Hypothalamus (tissue), 51 donors: ENCODE measurements around the gene HSPB1.
"Not testable (repeated sequence)": the region's sequence is repeated elsewhere in the genome, so short reads cannot be mapped to it uniquely, and the experiment has no call there.

Experiments used
- DNase-seq, 51 donors: peaks; one replicate each; lab custom pipeline; 2025; lab: John Stamatoyannopoulos, UW

HSPB1 gene

DNA sequence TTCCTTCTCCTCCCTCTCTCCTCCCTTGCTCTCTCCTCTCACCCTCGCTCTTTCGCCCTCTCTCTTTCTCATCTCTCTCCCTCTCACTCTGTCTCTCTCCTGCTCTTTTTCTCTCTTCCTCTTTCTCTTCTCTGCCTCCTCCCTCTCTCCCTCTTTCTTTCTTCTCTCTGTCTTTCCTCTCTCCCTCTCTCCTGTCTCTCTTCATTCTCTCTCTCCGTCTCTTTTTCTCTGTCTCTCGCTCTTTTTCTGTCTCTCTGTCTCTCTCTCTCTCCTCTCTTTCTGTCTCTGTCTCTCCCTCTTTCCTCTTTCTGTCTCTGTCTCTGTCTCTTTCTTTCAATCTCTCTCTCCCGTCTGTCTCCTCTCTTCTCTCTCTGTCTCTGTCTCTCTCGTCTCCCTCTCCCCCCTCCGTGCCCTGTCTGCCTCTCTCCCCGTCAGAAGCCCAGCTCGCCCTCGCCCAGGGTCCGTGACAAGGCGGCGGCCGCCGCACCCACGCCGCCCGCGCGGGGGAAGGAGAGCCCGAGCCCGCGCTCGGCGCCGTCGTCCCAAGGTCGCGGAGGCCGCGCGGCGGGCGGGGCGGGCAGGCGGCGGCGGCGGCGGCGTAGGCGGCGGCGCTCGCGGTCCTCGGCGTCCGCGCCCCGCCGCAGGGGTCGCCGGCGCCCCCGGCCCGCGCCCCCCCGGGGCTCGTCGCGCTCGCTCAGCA is 21.3 kb upstream of the HSPB1 start:
- no peak for DNase-seq

DNA sequence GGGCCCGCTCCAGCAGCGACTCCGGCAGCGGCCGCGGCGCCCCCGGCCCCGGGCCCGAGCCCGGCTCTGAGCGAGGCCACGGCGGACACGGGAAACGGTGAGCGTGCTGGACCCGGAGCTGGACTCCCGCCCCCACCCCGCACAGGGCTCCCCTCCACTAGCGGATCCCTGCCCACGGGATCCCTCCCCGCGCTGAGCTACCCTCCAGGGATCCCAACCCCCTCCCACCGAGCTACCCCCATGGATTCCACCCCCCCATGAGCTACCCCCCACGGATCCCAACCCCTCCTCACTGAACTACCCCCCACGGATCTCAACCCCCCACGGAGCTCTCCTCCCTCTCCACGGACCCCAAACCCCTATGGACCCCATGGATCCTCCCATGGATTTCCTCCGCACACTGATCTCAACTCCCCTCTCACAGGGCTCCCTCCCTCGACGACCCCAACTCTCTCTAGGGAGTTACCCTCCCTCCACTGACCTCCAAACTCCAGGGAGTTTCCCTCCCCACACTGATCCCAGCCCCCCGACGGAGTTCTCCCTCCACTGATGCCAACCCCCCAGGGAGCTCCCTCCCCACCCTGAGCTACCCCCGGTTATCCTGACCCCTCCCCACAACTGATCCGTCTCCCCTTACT is 20.6 kb upstream of the HSPB1 start:
- DNase-seq: no peak

DNA sequence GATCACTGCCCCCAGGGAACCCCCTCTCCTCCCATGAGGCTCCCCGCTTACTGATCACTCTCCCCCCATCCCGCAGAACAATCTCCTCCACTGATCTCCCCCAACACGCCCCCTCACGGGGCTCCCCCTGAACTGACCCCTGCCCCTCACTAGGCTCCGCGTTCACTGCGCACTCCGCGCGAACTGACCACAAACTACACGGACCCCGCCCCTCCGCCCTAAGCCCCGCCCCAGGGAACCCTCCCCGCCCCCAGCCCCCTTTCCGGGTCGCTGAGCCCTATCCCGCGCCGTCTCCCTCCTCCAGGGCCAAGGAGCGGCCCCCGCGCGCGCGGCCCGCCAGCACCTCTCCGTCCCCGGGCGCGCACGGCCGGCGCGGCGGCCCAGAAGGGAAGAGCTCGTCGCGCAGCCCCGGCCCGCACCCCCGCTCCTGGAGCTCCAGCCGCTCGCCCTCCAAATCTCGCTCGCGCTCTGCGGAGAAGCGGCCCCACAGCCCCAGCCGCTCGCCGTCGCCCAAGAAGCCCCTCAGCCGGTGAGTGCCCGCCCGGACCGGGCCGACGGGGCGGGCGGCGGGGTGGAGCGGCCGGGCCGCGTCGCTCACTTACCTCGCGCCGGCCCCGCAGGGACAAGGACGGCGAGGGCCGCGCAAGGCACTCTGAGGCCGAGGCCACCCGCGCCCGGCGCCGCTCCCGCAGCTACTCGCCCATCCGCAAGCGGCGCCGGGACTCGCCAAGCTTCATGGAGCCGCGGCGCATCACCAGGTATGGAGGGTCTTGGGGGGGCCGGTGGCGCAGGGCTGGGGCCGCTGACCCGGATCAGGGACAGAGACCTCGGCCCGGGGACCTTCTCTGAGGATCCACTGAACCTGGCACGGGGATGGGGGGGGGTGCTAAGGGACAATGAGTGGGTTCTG is 19.9 kb upstream of the HSPB1 start:
- DNase-seq: no peak

DNA sequence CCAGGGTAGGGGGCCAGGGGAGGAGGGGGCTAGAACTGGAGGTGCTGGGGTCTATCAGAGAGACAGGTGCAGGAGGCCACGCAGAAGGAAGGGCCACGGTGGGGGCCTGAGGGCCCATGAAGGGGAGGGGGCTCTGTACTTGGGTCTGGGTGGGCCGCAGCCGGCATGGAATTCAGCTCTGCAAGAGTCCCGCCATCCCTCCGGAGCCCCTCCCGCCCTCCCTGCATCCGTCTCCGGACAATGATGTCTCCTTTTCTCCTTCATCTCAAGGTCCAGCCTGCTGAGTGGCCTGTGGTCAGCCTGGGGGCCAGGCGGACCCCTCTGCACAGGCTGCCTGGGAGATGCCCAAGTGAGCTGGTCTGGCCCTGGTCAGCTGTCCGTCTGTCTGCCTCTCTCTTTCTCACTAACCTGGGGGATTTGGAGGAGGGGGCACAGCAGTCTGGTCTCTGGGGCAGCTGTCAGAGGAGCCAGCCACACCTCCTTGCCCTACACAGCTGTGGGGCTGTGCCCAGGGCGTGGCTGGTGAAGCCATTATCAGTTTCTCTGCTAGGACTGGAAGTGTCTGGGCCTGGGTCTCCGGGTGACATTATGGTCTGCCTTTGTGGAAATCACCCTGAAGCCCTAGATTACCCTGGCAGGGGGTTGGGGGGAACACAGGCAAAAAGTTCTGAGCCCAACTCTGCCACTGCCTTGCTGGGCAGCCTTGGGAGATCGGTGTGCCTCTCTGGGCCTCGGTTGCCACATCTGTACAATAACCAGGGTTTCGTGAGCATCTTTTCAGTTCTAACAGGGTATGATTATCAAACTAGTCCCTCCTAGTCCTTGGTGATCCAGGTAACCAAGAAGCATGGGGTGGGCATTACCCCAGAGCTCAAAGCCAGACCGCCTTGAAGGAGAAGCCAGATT is 19.0 kb upstream of the HSPB1 start:
- DNase-seq: no peak

DNA sequence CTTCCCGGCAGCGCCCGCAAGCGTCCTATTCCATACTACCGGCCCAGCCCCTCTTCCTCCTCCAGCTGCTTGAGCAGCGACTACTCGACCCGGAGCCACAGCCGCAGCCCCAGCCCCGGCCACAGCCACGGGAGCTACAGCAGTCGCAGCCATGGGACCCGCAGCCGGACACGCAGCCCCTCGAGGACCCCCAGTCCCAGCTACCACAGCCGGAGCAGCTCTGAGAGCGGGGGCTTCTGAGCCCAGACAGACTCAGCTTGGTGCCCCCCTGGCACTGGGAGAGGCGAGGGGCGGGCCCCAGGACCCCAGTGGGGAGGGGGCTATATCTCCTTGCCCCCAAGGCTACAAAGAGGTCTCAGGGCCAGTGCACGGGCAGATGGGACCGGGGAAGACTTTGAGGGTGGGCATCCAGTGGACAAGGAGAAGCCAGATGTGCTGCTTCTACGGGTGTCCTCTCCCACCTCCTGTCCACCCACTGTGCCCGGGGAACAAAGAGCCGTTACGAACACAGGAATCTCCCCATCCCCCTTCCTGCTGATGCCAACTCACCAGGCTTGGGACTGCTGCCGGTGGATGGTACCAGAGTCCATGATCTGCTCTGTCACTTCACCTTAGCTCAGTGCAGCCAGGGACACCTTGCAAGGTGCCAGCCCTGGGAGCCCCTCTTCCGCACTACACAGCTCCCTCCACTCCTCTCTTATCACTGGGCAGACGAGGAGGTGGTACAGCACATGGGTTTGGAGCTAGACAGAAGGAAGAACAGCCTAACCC is 16.7 kb upstream of the HSPB1 start:
- DNase-seq: no peak

DNA sequence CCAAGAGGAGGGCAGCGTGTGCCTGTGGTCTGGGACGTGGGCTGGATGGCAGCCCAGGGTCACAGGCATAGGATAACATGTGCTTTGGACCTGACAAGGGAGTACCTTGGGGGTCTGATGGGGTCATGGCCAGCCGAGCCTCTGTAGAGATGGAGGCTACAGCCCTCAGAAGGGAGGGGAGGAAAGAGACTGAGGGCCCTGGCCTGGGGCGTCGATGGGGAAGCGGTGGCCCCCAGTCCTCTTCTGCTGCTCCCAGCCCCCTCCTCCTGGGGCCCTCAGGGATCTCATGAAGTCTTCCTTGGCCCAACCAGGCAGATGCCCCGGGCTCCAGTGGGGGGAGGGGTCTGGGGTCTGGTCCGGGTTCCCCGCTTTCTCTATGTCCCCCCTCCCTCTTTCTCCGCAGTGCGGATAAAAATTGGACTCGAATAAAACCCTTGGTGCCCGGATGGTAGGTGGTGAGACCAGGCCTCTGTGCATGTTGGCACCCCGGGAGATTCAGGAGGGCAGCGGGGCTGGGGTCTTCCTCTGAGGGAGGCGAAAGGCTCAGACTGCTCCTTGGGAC is 15.6 kb upstream of the HSPB1 start:
- DNase-seq: no peak

DNA sequence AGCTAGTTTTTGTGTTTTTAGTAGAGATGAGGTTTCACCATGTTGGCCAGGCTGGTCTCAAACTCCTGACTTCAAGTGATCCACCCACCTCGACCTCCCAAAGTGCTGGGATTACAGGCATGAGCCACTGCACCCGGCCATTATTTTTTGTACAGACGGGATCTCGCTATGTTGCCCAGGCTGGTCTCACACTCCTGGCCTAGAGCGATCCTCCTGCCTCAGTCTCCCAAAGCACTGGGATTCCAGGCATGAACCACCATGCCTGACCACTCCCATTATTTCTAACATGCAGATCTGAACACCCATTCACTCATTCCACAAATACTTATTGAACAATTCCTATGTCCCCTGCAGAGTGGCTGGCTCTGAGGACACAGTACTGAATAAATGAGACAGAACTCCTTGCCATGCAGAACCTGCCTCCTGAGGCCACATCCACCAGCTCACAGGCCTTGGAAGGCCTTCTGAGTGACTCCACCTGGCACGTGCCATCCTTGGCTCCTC is 11.6 kb upstream of the HSPB1 start:
- DNase-seq: not testable (repeated sequence)

DNA sequence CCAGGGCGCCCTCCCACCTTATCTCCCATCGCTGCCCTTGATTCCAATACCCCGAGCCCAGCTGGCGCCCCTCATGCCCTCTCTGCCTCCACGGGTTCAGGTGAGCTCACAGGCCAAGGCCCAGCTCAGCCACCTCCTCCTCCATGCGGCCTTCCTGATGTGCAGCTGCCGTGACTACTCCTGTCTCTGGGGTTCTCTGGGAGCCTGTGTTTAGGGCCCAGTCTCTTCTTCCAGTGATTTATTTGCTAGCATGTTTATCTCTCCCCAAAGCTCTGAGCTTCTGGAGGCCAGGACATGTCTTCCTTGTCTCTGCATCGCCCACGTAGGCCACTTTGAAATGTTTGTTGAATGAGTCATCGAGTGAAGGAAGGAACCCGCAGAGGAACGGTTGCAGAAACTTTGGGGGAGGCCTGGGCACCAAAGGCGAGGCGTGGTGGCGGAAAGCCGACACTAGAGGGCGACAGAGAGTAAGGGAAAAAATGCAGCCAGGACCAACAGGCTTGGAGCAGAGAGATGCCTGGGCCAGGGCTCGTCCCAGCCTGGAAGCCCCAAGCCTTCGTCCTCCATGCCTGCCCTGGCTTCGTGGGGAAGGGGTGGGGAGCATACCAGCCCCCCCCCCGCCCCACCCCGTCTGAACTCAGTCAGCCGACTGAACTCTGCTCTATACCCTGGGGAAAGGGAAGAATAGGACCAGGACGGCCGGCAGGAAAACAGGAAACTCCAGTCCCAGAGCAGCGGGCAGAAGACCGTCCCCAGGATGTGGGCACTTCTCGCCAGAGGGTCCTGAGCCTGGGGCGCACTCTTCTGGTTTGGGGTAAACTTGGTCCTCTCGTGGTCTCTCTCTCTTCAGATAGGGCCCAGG is 10.9 kb upstream of the HSPB1 start:
- DNase-seq: peak; percentile 51 to 94 (median 82)

DNA sequence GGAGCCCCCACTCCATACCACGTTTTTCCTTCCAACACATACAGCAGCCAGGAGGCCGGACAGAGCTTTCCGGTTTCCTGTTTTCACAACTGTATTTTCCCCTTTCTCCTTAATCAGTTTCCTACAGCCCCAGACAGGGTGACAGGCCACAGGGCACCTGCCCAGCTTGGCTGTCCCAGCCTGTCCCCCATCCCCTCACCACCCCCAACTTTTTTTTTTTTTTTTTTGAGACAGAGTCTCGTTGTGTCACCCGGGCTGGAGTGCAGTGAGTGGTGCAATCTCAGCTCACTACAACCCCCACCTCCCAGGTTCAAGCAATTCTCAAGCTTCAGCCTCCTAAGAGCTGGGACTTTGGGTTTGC is 10.3 kb upstream of the HSPB1 start:
- peak in 2 of 51 donors; percentile 47 to 51 for DNase-seq

DNA sequence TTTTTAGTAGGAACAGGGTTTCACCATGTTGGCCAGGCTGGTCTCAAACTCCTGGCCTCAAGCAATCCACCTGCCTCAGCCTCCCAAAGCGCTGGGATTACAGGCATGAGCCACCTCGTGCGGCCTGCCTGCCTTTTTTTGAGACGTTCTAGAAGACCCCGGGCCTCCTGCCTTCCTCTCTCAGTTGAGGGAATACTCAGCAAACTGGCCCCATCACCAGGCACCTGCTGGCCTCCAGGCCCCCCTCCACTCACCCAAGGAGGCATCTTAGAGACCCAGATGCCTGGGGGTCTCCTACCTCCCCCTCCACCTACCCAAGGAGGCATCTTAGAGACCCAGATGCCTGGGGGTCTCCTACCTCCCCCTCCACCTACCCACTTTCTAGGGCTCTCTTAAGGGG is 9.6 kb upstream of the HSPB1 start:
- not testable (repeated sequence) for DNase-seq

DNA sequence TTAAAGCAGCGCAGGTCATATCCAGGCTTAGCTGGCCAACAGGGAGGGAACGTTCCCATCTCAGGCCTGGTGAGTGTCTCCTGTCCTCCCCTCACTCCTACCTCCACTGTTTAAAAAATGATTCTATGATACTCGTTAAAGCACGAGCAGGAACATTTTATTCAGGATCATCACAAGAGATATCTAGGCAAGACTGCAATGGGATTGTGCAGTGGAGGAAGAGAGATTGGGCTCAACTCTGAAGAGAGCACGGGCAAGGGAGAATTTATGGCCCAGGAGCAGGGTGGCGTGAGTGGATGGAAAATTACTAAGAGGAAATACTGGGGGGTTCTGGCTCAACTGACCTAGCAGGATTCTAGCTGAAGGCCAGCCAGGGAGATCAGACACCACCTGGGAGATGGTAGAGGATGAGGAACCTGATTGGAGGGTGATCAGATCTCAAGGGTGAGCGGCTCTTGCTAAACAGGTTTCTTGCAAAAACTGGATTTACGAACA is 9.0 kb upstream of the HSPB1 start:
- DNase-seq: peak in 1 of 51 donors; percentile 14

DNA sequence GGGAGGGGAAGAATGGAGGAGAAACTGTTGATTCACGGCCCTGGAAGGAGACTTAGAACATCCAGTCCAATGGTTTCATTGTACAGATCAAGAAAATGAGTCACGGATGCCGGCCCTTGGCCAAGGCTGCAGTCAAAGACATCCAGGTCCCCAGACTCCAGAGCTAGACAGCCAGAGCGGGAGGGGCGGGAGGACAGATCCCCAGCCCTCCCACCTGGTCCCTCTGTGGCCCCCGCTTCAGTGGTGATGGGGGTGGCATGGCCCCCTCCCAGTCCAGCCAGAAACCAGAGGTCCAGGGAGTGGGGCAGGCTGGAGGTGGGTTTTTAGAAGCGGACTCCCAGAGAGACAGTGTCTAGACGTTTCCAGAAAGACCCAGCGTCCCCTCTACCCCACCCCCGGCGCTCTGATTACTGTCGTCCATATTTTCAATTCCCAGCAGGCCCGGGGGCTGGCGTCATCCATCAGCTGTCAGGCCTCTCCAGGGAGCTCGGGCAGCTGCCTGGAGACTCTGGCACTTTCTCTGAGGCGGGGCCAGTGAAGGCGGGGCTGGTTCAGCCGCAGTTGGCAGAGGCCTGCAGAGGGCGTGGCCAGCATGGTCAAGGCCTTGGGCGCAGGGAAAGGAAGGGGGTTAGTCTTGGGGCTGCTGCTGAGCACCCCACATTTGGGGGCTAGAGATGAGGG is 8.0 kb upstream of the HSPB1 start:
- peak; percentile 50 to 99 (median 95) for DNase-seq

DNA sequence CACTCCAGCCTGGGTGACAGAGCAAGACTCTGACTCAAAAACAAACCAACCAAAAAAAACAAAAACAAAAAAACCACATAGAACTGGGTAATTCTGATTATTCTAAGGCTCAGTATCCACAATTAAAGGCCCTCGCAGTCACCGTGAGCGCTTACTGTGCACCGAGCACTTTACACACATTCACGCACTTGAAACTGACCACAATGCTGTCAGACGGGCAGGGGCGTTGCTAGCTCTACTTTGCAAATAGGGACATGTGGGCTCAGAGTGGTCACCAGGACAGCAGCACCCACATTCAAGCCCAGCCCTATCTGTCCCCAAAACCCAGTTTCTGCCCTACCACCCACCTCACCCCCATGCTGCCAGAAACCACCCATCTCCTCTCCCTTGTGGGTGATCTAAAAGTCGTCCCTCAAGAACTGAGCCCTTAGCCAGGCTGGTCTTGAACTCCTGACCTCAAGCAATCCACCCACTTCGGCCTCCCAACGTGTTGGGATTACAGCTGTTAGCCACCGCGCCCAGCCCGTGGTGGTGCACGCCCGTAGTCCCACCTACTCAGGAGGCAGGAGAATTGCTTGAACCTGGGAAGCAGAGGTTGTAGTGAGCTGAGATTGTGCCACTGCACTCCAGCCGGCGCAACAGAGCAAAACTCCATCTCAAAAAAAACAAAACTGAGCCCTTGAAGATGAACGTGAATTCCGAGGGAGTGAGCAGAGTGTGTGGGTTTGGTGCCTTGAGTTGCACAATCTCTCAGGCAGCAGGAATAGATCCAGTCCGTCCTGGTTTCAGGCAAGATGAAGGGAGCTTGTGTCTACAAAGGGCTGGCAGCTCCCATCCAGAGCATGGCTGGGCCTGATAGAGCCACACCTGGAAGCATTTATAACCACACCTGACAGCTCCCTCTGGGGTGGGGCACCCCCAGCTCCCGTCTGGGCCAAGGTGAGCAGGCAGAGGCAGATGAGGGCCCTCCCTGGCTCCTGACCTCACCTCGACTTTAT is 5.4 kb upstream of the HSPB1 start:
- DNase-seq: peak in 1 of 51 donors; percentile 16

DNA sequence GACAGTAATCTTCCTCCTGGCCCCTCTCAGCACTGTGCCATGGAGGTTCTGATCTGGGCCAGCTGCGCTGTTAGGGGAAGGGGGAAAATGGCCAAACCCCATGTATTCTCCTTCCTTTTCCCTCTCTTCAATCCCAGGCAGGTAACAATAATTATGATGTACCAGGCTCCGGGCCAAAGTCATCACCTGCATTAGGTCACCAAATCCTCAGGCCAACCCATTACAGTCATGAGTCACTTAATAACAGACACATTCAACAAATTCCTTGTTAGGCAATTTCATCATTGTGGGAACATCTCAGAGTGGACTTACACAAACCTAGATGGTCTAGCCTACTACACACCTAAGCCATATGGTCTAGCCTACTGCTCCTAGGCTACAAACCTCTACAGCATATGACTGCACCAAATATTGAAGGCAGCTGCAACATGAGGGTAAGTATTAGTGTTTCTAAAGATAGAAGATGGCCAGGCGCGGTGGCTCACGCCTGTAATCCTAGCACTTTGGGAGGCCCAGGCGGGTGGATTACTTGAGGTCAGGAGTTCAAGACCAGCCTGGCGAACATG is 2.2 kb upstream of the HSPB1 start:
- no peak for DNase-seq

DNA sequence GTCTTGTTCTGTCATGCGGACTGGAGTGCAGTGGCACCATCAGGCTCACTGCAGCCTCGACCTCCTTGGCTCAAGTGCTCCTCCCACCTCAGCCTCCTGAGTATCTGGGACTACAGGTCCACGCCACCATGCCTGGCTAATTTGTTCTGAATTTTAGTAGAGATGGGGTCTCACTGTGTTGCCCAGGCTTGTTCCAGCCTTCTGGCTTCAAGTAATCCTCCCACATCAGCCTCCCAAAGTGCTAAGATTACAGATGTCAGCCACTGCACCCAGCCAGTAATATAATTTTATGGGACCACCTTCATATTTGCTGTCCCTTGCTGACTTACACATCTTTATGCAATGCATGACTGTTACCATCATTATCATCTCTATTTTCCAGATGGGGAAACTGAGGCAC is 1.5 kb upstream of the HSPB1 start:
- DNase-seq: no peak
